Hematopoietic multipotent progenitor cell treated with erythropoietin and hydrocortisone succinate and interleukin-3 and kit ligand, for 8 days (in vitro differentiated cells): ENCODE results near the gene EGFR.

Experiments
- DNase-seq: peaks from one replicate; pipeline ENCODE4 v3.0.0-alpha.2; 2015

EGFR gene

GRCh38 chr7:55065511-55066229, 46.9 kb downstream of the EGFR start:
- no peak for DNase-seq

- DNase-seq, result no peak
These were observed 47.7 kb downstream of the EGFR start for GRCh38 chr7:55066524-55066923.

GRCh38 chr7:55066938-55067337, 48.1 kb downstream of the EGFR start:
- DNase-seq, result no peak

- DNase-seq, result no peak
These were observed 48.9 kb downstream of the EGFR start for GRCh38 chr7:55067748-55068147.

DNA sequence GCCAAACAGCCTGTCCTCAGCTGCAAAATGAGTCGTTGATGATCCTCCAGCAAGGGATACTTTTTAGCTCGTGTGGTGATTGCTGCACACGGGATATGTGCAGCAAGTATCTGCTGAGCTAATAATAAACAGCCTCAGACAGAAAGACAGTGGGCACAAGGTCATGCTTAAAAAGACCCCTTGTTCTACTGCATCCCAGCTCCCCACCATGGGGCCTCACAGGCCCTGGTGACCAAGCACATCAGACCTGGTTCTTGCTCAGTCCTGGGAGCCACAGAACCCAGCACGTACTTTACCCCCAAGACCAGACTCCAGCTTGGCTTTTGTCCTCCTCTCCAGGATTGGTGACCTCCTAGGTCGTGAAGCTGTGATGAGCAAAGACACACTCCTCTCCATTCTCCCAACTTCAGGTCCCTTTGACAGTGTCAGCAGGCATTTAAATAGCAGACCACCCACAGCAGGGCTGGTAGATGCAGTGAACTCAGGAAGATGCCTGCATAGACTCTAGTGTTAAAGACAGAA, 50.5 kb downstream of the EGFR start:
- DNase-seq, result no peak

GRCh38 chr7:55070271-55070743, 51.5 kb downstream of the EGFR start:
- DNase-seq, result no peak

DNA sequence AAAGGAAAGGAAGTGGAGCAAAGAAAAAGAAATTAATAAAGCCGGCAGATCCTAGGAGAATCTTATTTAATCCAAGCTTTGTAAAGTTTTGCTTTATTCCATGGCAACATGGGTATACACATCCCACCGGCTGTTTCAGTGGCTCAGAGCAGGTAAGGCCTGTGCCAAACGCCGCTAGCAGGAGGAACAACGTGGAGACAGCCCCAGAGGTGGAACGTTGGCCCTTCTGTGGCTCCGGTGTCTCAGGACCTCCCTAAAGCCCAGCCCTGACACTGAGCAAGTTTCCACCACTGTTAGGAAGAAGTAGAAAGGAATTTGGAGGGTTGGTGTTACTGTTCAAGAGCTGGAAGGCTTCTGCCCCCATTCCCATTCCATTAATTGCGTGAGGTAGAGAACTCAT, 52.0 kb downstream of the EGFR start:
- no peak for DNase-seq

GRCh38 chr7:55071411-55072175, 52.8 kb downstream of the EGFR start:
- no peak for DNase-seq

GRCh38 chr7:55072251-55072650, 53.4 kb downstream of the EGFR start:
- DNase-seq, result no peak

DNA sequence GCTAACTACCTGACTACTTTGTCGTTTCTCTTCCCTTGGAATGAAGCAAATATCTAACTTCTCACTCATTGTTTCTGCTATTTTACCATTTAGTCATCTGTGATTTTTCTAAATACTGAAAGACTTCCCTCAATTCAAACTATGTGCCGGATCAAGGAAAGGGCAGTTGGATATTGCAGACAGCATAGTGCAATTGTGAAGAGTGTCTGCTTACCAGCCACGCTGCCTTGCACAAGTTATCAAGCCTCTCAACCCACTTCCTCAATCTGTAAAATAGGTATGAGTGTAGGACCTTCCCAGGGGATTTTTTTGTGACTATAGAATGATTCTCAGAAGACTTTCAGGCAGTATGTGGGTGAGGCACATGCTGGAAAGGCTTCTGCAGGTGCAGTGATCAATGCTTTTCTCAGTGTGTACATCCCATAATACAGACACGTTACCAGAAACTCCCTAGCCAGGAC, 54.3 kb downstream of the EGFR start:
- DNase-seq, result no peak

DNA sequence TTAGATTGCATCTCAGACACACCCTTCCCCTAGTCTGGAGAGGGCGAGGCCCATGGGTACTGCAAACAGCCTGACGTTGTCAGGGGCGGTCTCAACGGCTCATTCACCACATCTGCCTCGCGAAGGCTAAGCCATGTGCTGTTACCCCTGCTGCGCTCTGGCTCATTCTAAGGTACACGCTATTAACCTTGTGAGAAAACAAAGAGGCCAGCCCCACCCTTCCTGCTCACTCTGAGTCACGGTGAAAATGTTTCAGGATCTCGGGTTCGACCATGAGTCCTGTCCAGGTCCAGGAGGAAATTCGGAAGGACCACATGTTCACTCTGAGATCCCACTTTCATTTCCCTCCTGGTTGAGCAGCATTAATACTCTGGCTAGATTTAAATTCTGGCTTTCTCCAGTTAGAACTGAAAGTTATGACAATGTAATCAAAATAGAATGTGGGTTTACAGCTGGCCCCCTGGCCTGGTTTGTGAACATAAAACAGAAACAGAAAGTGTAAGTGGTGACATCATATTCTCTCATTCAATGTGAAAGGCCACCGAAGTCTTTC, 55.2 kb downstream of the EGFR start:
- no peak for DNase-seq

DNA sequence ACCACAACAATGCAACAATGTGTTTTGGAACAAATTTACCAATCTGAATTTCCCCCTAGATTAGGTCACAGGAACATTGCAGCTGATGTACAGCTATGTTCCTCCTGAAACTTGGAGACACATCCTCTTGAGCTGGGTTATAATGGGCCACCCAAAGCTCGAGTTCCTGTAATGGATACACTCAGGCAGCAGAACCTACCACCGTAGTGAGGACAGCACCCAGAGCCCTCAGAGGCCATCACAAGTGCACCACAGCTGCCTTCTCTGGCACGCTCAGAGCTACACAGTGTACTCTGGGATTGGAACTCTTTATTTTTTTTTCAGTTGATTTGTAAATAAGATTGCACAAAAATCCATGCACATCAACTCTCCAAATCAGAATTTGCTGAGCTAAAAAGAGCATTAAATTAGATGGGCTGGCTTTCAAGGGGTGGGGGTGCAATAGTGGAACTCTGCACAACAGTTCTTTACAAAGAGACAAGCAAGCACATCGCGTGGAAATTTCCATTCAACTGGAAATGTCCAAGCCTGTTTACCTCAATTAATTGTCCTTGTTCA, 56.7 kb downstream of the EGFR start:
- DNase-seq, result no peak

- DNase-seq, result no peak
These were observed 59.0 kb downstream of the EGFR start for GRCh38 chr7:55077561-55078410.

- DNase-seq, result no peak
These were observed 59.9 kb downstream of the EGFR start for GRCh38 chr7:55078465-55079372.

DNA sequence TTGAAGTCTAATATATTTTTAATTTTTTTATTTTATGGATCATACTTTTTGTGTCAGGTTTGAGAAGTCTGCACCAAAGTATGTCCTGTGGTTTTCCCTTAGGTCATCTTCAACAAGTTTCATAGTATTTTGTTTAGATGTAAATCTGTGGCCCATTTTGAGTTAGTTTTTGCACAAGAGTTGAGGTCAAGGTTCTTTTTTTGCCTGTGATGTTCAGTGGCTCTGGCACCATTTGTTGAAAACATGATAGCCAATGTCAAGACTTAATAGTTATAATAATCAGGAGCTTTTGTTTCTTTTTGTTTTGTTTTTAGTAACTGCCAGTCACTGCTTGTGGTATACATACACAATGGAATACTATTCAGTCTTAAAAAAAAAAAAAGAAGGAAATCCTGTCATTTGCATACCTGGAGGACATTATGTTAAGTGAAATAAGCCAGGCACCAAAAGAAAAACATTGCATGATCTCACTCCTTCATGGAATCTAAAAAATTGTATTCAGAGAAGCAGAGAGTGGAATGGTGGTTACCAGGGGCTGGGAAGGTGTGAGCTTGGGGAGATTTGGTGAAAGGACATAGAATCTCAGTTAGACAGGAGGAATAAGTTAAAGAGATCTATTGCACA, 61.3 kb downstream of the EGFR start:
- DNase-seq, result no peak

DNA sequence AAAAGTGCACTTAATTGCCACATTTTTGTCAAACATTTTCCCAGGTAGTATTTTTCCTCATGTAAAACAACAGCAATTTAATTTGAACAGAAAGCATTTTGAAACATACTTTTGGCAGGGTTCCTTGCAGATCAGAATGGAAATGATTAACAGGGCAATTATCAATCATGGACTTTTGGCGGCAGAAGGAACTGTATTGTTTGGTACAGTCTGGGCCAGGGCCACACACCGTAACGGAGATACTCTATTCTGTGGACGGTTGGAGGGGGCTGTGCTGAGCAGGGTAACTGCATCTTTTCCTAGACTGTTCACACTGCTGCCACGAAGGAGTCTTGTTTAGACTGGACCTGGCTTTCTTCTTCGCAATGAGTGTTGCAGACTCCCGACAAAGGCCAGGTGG, 62.3 kb downstream of the EGFR start:
- no peak for DNase-seq

DNA sequence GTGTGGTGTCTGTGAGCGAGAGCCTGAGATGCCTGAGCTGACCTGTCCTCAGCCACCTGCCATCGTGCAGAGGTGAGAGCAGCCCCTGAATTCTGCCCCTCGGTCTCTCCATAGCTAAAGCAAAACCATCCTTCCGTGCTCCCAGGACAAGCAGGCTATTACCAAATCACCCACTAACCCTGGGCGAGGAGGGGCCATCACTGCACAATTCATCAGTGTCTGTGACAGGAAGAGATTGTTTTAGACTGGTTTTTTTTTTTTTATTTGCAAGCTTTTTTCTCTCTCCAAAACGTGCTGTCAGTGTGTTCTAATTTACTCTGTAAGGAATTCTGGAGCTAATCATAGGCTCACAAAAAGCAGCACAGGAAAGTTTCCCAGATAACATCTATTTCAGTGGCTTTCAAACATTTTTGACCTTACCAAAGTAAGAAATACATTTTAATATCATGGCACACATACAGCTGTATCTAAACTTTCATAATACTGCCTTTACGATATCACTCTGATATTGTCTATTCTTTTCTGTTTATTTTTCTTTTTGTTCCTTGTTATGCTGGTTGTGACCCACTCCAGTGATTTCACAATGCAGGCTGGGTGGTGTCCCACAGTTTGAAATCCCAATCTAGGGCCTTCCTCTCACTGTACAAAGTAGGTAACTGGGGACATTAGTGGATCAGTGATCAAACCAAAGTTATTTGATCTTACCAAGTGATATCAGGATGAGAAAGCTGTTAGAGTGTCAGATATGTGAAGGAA, 62.8 kb downstream of the EGFR start:
- no peak for DNase-seq

GRCh38 chr7:55082228-55082603, 63.4 kb downstream of the EGFR start:
- no peak for DNase-seq

DNA sequence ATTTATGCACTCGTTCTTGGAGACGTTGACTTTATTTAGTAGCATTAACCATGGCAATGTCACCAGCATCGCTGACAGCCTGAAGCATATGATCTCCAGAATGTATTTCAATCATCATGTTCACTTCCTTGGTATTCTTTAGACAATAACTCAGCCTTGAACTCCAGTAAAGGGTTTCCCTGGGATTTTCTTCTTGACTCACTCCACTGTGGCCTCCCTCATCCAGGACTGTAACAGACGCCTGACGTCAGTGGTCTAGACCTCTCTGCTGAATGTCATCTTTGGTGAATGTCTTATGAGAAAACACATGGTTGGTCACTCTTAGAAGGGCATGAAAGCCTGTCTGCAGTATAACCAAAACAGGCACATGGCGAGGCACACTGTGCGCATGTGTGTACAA, 64.4 kb downstream of the EGFR start:
- no peak for DNase-seq

GRCh38 chr7:55084307-55084706, 65.5 kb downstream of the EGFR start:
- no peak for DNase-seq
